ENCODE data around the gene INPP5K.

DNA sequence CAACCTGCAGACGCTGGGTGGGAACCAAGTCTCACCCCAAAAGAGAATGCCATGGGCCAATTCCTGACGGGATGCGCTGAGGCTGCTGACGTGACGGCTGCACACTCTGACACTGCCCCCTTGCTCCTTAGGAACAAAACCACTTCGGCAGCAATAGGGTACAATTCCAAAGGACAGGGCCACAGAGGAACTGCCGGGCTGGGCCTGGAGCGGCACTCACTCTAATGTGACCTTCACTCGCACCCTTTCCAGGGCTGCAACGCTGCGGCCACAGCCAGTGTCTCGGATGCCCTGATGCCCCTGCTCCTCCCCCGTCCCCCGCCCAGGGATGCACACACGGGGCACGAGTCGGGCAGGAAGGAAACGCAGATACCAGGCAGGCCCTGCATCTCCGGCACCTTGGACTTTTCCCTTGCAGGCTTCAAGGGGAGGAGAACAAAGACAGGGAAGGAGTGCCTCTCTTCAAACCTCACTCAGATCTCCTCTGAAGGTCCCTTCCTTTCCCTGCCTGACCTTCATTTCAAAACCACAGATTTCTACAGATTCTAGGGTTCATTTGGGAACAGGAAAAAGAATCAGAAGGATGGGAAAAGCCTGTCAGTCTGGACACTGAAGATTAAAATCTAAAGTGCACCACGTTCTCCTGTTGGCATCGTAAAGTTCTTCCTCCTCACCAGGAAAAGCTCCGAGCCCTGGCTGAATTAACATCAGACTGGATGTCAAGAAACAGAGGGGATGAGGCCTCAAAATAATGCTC, 43.9 kb upstream of the INPP5K start:
- no peak for TF ChIP-seq CTCF (IDR thresholded peaks at IDR 0.05 in 2 of 3, conservative IDR thresholded peaks at IDR 0.05 in 1 of 3; ENCODE audit: control insufficient read depth in 2 of 3, extremely low read depth in 1 of 3, insufficient read depth in 1 of 3, low read depth in 3 of 3, low read length in 3 of 3)
- TF ChIP-seq FOXM1 (IDR thresholded peaks at IDR 0.05; ENCODE audit: low read depth, low read length): no peak
